Gastroesophageal sphincter (tissue), 4 donors: ENCODE data around the gene STT3B. TPM values are rescaled to one million over a fixed set of nuclear protein-coding genes. Genes with fewer than 3 reads are reported as not detected.

Experiments used
- ATAC-seq: fragments of 150-250 bp; one replicate; pipeline ENCODE4 v1.9.1; 2016; ENCODE audit warnings: mild to moderate bottlenecking, moderate library complexity
- H3K27ac ChIP-seq, 4 donors: fragments of 200-600 bp; sonication (generic) in 3 of 4; 1 replicate in 3 of 4; 2 replicates in 1 of 4; pipeline ENCODE4 v1.5.1; 2016 to 2019
- H3K27me3 ChIP-seq: fragments of 200-600 bp; sonication (generic); one replicate; pipeline ENCODE4 v1.5.1; 2019
- H3K36me3 ChIP-seq, 2 donors: fragments of 200-600 bp; sonication (generic); one replicate each; pipeline ENCODE4 v1.5.1; 2019; ENCODE audit warnings: control low read depth in 1 of 2
- H3K4me1 ChIP-seq, 3 donors: fragments of 200-600 bp; sonication (generic); 1 replicate in 2 of 3; 2 replicates in 1 of 3; pipeline ENCODE4 v1.5.1; 2016 to 2019; ENCODE audit warnings: control low read depth in 2 of 3
- H3K4me3 ChIP-seq, 2 donors: fragments of 200-600 bp; sonication (generic); one replicate each; pipeline ENCODE4 v1.5.1; 2019; ENCODE audit warnings: mild to moderate bottlenecking in 1 of 2, moderate library complexity in 1 of 2
- H3K9me3 ChIP-seq, 3 donors: fragments of 200-600 bp; sonication (generic); one replicate each; pipeline ENCODE4 v1.5.1; 2017 to 2019; ENCODE audit warnings: control low read depth in 2 of 3
- CTCF ChIP-seq, 4 experiments: fragments of 200-600 bp in 2 of 4; fragments of 450-650 bp in 2 of 4; sonication (generic) in 1 of 4; IDR thresholded peaks; one replicate each; pipeline ENCODE4 v1.5.1; 2017 to 2019; ENCODE audit warnings: antibody characterized with exemption in 4 of 4, mild to moderate bottlenecking in 2 of 4, moderate library complexity in 2 of 4
- EP300 ChIP-seq: sonication (generic); formaldehyde crosslinking; IDR thresholded peaks from one replicate; pipeline ENCODE4 v1.6.1; 2017; ENCODE audit warnings: antibody characterized with exemption, mild to moderate bottlenecking
- POLR2A ChIP-seq, 2 donors: fragments of 450-650 bp; IDR thresholded peaks; one replicate each; pipeline ENCODE4 v1.6.1; 2017; ENCODE audit warnings: antibody characterized with exemption in 2 of 2, mild to moderate bottlenecking in 2 of 2, moderate library complexity in 1 of 2
- POLR2AphosphoS5 ChIP-seq: sonication (generic); formaldehyde crosslinking; IDR thresholded peaks from one replicate; pipeline ENCODE4 v1.6.1; 2017; ENCODE audit warnings: antibody characterized with exemption
- WGBS, 2 donors: methylation state at CpG; one replicate each; pipeline ENCODE4 v1.1.5; 2018; ENCODE audit warnings: low coverage in 1 of 2; 5-methylcytosine and 5-hydroxymethylcytosine counted together
- total RNA-seq, 4 donors: library from RNA; depleted of rRNA; stranded (reverse); fragments of >200 nt; gene quantifications; one replicate each; pipeline ENCODE4 v1.1.0, GENCODE V29; 2016

STT3B gene
- total RNA-seq, 4 donors from 2014 or later: 75.4 to 107 (median 94.1) TPM

DNA sequence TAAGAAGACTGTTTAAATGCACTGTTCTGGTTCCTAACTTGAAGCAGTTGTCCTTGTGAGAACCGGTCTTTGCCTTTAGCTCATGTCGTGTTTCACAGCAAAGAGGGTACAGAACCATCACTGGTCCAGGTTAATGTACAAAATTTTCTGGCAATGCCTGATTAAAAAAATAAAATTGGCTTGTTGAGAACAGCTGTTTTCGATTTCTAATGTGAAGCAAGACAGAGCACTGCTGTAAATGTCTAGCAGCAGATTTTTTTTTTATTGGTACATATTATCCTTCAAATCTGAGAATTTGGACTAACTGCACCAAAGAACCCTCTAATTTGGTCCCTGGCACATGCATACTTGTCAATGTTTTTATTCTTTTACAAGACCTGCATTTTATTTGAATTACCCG lies 103.3 kb downstream of the STT3B start:
- Histone ChIP-seq H3K27ac (no peak overlapping the region), H3K4me3 (no peak overlapping the region), H3K27me3 (no peaks in the 10 kb centered on the region), H3K4me1 (no peaks in the 10 kb centered on the region), H3K9me3 (no peaks in the 10 kb centered on the region), H3K36me3 (peaks cover 0 to 37% of the 10 kb centered on the region in 2 donors)
- 64 to 78% methylated on average over 3 to 4 of the region's 4 CpGs for WGBS, 2 donors
- ATAC-seq: no peak
- TF ChIP-seq POLR2A (IDR thresholded peaks at IDR 0.05): no peak
- TF ChIP-seq EP300: no peak
- TF ChIP-seq CTCF (IDR thresholded peaks at IDR 0.05): no peak
- TF ChIP-seq POLR2AphosphoS5: no peak

- TF ChIP-seq POLR2AphosphoS5 (no peak), CTCF (IDR thresholded peaks at IDR 0.05) (no peak), EP300 (no peak), POLR2A (IDR thresholded peaks at IDR 0.05) (no peak)
- 30 to 58% methylated on average over 1 to 2 of the region's 2 CpGs for WGBS, 2 donors
- H3K36me3 ChIP-seq: peaks cover 0 to 29% of the 10 kb centered on the region in 2 donors
- no peak for ATAC-seq
- H3K4me3 ChIP-seq: no peak overlapping the region
- H3K27ac ChIP-seq: no peak overlapping the region
- H3K9me3 ChIP-seq: no peaks in the 10 kb centered on the region
- no peaks in the 10 kb centered on the region for H3K4me1 ChIP-seq
- H3K27me3 ChIP-seq: no peaks in the 10 kb centered on the region
Measured at GRCh38 chr3:31636694-31637442, 104.1 kb downstream of the STT3B start.

DNA sequence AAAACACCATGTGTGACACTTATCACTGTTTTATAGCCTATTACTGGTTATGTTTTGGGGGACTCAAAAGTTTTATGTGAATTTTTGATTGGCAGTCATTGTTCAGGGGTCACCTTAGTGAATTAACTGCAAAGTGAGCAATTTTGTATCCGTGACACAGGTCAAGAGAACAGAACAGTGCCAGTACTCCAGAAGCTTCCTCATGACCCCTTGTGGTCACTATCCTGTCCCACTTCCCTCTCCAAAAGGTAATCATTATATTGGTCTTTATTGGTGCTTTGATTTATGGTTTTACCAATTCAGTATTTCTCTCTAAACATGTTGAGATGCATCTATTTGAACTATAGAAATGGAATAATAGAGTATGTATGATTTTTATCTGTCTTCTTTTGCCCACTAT lies 107.1 kb downstream of the STT3B start:
- TF ChIP-seq EP300: no peak
- TF ChIP-seq CTCF (IDR thresholded peaks at IDR 0.05): no peak
- no peak for TF ChIP-seq POLR2AphosphoS5
- TF ChIP-seq POLR2A (IDR thresholded peaks at IDR 0.05): no peak
- Histone ChIP-seq H3K27ac (no peak overlapping the region), H3K9me3 (no peaks in the 10 kb centered on the region), H3K27me3 (no peaks in the 10 kb centered on the region), H3K4me3 (no peak overlapping the region), H3K4me1 (no peaks in the 10 kb centered on the region), H3K36me3 (peaks cover 0 to 13% of the 10 kb centered on the region in 2 donors)
- no peak for ATAC-seq
- 100% methylated on average over 1 of the region's 1 CpG for WGBS, 2 donors

DNA sequence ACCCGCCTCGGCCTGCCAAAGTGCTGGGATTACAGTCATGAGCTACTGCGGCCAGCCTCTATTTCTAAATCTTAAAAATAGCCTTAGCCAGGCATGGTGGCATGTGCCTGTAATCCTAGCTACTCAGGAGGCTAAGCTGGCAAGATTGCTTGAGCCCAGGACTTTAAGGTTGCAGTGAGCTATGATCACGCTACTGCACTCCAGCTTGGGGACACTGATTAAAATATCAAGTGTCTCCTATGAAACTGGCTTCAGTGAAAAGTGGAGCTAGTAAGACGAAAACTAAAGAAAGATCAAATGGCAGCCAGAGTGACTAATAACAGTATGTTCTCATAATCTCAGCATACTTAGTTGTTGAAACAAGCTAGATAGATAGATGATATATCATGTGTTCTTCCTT lies 112.5 kb downstream of the STT3B start:
- WGBS, 2 donors: 77 to 94% methylated on average over 2 to 3 of the region's 5 CpGs

More for the DNA sequence above, 112.5 kb downstream of the STT3B start:
- H3K36me3 ChIP-seq: peaks cover 0 to 16% of the 10 kb centered on the region in 2 donors
- peaks cover 0 to 19% (median 0%) of the 10 kb centered on the region in 3 donors for H3K9me3 ChIP-seq
- TF ChIP-seq POLR2AphosphoS5 (no peak), EP300 (no peak), CTCF (IDR thresholded peaks at IDR 0.05) (no peak), POLR2A (IDR thresholded peaks at IDR 0.05) (no peak)
- no peaks in the 10 kb centered on the region for H3K27me3 ChIP-seq
- ATAC-seq: no peak
- no peaks in the 10 kb centered on the region for H3K4me1 ChIP-seq
- no peak overlapping the region for H3K4me3 ChIP-seq
- H3K27ac ChIP-seq: no peak overlapping the region
